Psoas muscle (tissue), 8 donors: ENCODE data around the gene NOP56. TPM values are rescaled to one million over a fixed set of nuclear protein-coding genes. Genes with fewer than 3 reads are reported as not detected.

Experiments
- ATAC-seq, 4 donors: fragments of 200-7000 bp; cut with Tn5 transposase; one replicate each; pipeline ENCODE4 v1.9.1; 2020; ENCODE audit warnings: moderate library complexity in 3 of 4, mild to moderate bottlenecking in 2 of 4
- DNase-seq, 2 donors: peaks; one replicate each; pipeline ENCODE4 v3.0.0-alpha.2; 2020
- H3K27ac ChIP-seq: fragments of 200-600 bp; one replicate; pipeline ENCODE4 v1.8.0; 2022
- H3K27me3 ChIP-seq, 3 donors: fragments of 200-600 bp in 1 of 3; one replicate each; pipeline versions ENCODE4 v1.6.1 to v1.8.0; 2013 to 2022; ENCODE audit warnings: low read length in 2 of 3, mild to moderate bottlenecking in 2 of 3, moderate library complexity in 1 of 3; ENCODE audit not compliant: insufficient read depth in 3 of 3
- H3K36me3 ChIP-seq, 2 donors: fragments of 200-600 bp in 1 of 2; one replicate each; pipeline versions ENCODE4 v1.6.1 to v1.8.0; 2013 to 2022; ENCODE audit warnings: low read depth in 1 of 2, mild to moderate bottlenecking in 1 of 2, moderate library complexity in 1 of 2; ENCODE audit not compliant: insufficient read depth in 1 of 2
- H3K4me1 ChIP-seq: fragments of 200-600 bp; one replicate; pipeline ENCODE4 v1.8.0; 2022
- H3K4me3 ChIP-seq: fragments of 200-600 bp; one replicate; pipeline ENCODE4 v1.8.0; 2022; ENCODE audit warnings: mild to moderate bottlenecking
- H3K9me3 ChIP-seq: fragments of 200-600 bp; one replicate; pipeline ENCODE4 v1.8.0; 2022
- WGBS, 3 donors: extraction: QIAGEN DNeasy Blood & Tissue Kit; methylation state at CpG; one replicate each; pipeline versions ENCODE4 v1.1.6 to v1.1.7; 2013; 5-methylcytosine and 5-hydroxymethylcytosine counted together
- intact Hi-C, 2 donors: fragments of 100-400 bp; cut with DNase I; formaldehyde crosslinking; loops; one replicate each; pipeline versions ENCODE4 v1.11.0 to v1.14.2; 2022
- polyA plus RNA-seq, 3 donors: library from polyadenylated mRNA; stranded (reverse); fragments of 200-250 nt; gene quantifications; one replicate each; pipeline ENCODE4 v1.2.3, GENCODE V29; 2013
- total RNA-seq, 4 donors: library from RNA; stranded (reverse); fragmentation: NEBNext Ultra II Directional in 2 of 4; extraction: Animal tissue kit (Norgen Biotek cat#: 25700) in 2 of 4; gene quantifications; one replicate each; pipeline versions ENCODE4 v1.2.1 to v1.2.4, GENCODE V29; 2021 to 2023
- TF ChIP-seq, protein P1 (sequence below): fragments of 200-600 bp; IDR thresholded peaks from one replicate; pipeline ENCODE4 v1.8.0; 2022; ENCODE audit warnings: antibody characterized with exemption
- donor health status: healthy with polysubstance abuse.
- donor health status: DM: no; HTN: no; CAD: no; lungs with moderate emphysema.
- donor health status: Bipolar disorder and iron deficiency.
- donor health status: healthy.
- donor health status: DM: yes; HTN: yes; CAD: no.
- donor health status: DM: no; HTN: no; CAD: no.
- donor health status: DM: no; HTN: no; CAD: no.
- donor health status: DM: yes; HTN: yes; CAD: no.

Gene NOP56
- total and polyA plus RNA-seq, 7 donors: 63.2 to 173 (median 91.6) TPM

DNA sequence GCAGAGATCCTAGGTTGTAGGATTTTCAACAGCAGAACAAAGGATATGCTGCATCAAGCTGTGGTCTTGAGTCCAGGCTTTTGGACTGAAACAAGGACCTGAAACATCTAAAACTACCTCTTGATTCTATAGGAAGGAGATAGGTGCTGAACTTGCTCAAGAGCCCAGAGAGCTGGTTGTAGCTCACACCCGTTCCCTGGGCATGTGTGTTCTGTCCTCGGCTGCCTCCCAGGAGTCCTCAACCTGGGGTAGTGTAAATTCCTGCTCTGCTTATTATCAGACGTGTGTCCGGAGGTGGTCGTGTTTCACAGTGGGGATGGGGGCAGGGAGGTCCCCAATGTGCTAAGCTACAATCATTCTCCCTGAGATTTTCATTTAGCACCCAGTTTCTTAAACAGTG lies 4.8 kb downstream of the NOP56 start:
- Histone ChIP-seq H3K9me3 (no peaks in the 10 kb centered on the region), H3K4me3 (no peak overlapping the region), H3K4me1 (peaks cover 12% of the 10 kb centered on the region), H3K27me3 (no peaks in the 10 kb centered on the region), H3K36me3 (peaks cover 35 to 89% of the 10 kb centered on the region in 2 donors), H3K27ac (no peak overlapping the region)
- WGBS, 3 donors: 48 to 66% (median 48%) methylated on average over 5 of the region's 5 CpGs
- no peak for DNase-seq
- TF ChIP-seq, protein P1, sequence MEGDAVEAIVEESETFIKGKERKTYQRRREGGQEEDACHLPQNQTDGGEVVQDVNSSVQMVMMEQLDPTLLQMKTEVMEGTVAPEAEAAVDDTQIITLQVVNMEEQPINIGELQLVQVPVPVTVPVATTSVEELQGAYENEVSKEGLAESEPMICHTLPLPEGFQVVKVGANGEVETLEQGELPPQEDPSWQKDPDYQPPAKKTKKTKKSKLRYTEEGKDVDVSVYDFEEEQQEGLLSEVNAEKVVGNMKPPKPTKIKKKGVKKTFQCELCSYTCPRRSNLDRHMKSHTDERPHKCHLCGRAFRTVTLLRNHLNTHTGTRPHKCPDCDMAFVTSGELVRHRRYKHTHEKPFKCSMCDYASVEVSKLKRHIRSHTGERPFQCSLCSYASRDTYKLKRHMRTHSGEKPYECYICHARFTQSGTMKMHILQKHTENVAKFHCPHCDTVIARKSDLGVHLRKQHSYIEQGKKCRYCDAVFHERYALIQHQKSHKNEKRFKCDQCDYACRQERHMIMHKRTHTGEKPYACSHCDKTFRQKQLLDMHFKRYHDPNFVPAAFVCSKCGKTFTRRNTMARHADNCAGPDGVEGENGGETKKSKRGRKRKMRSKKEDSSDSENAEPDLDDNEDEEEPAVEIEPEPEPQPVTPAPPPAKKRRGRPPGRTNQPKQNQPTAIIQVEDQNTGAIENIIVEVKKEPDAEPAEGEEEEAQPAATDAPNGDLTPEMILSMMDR: no peak
- no peak for ATAC-seq
- intact Hi-C loops: loop anchor here in 1 of 2 donors (10.0 kb wide), 1 partner anchor 182 kb away; the partner anchor contains the start of gene SNRPB

DNA sequence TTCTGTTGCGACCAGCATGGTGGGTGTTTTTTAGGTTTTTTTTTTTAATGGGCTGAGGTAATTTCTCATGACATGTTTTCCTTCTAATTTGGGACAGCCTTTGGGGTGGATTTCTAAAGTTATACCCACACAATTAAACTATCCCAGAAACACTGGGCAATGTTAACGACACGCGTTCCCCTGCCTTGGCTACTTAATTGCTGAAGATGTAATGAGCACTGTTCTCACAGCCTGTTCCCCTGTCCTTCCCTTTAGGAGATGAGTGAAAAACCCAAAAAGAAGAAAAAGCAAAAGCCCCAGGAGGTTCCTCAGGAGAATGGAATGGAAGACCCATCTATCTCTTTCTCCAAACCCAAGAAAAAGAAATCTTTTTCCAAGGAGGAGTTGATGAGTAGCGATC lies 5.2 kb downstream of the NOP56 start:
- no peak overlapping the region for H3K4me3 ChIP-seq
- H3K4me1 ChIP-seq: peaks cover 12% of the 10 kb centered on the region
- peaks cover 36 to 94% of the 10 kb centered on the region in 2 donors for H3K36me3 ChIP-seq
- WGBS, 3 donors: 63 to 84% (median 75%) methylated on average over 5 of the region's 5 CpGs
- ATAC-seq (no peak), DNase-seq (no peak)
- H3K27me3 ChIP-seq: no peaks in the 10 kb centered on the region
- TF ChIP-seq, protein P1: no peak
- H3K27ac ChIP-seq: no peak overlapping the region
- no peaks in the 10 kb centered on the region for H3K9me3 ChIP-seq
- intact Hi-C loops: loop anchor here in 1 of 2 donors (10.0 kb wide), 1 partner anchor 183 kb away; the partner anchor contains the start of gene SNRPB

DNA sequence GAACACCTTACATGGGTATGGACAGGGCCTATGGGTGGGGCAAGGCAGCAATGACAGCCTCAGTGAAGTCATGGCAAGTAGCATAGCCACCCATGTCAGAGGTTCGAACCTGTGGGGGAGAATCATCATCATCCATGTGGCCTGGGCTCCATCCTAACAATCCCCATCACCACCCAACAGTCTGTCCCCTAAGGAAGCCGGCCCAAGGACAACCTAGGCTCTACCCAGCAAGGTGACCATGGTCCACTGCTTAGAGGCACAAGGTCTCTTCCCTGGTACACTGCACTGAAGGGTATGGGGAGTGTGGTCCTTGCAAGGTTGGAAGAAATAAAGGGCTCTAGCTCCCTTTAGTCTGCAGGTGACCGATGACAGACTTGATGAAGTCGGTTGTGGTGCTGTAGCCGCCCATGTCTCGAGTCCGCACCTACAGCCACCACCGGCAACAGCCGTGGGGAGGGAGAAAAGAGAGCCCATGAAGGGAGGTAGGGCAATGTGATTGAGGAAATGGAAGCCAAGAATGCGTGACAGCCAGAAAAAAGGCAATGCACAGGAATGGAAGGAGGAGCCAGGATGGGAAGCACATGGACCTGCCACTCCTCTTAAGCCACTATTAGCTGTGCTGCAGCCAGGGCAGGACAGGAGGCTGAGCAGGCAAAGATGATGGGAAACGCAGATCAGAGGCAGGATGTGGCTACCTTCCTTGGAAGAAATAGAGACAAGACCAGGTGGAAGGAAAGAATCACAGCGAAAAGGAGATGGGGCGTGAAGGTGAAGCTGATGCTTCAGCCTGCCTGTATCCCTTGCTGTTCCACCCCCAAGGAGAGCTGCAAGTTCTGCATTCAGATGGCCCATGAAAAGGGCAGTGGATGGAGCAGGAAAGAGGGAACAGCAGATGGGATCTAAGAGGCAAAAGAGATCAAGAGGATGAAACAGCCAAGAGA lies 6.3 kb downstream of the NOP56 start:
- no peaks in the 10 kb centered on the region for H3K27me3 ChIP-seq
- TF ChIP-seq, protein P1: no peak
- H3K36me3 ChIP-seq: peaks cover 36 to 95% of the 10 kb centered on the region in 2 donors
- no peak overlapping the region for H3K4me3 ChIP-seq
- no peaks in the 10 kb centered on the region for H3K9me3 ChIP-seq
- peaks cover 11% of the 10 kb centered on the region for H3K4me1 ChIP-seq
- WGBS, 3 donors: 65 to 71% (median 66%) methylated on average over 13 of the region's 13 CpGs
- ATAC-seq: no peak
- DNase-seq: no peak
- H3K27ac ChIP-seq: no peak overlapping the region
- intact Hi-C loops: loop anchor here in 1 of 2 donors (10.0 kb wide), 1 partner anchor 184 kb away; the partner anchor contains the start of gene SNRPB

DNA sequence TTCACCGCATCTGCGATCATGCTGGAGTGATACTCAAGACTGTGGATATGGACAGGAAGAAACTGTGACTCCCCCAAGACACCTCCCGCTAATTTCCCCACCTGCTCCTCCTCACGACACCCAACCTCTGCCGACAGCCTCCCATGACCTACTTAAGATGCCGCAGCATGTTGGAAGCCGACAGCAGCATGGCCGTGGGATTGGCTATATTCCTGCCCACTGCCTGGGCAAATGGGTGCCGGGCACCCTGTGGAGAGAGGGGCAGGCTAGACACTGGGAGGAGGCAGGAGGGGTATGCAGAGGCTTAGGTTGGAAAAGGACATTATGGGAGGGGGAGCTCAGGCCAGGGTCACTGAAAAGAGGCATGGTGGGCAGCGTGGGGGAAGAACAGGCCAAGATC lies 7.1 kb downstream of the NOP56 start:
- TF ChIP-seq, protein P1: no peak
- no peak for ATAC-seq

More for the DNA sequence above, 7.1 kb downstream of the NOP56 start:
- Histone ChIP-seq H3K9me3 (no peaks in the 10 kb centered on the region), H3K27ac (no peak overlapping the region), H3K36me3 (peaks cover 36 to 86% of the 10 kb centered on the region in 2 donors), H3K27me3 (no peaks in the 10 kb centered on the region), H3K4me3 (no peak overlapping the region), H3K4me1 (peaks cover 3% of the 10 kb centered on the region)
- 69 to 83% (median 79%) methylated on average over 10 of the region's 10 CpGs for WGBS, 3 donors
- no peak for DNase-seq
- intact Hi-C loops: loop anchor here in 1 of 2 donors (10.0 kb wide), 1 partner anchor 185 kb away; the partner anchor contains the start of gene SNRPB
